GM21423 (cell line): Measurements from ENCODE around the gene HOOK2.
"Not testable (repeated sequence)": the region's sequence is repeated elsewhere in the genome, so short reads cannot be mapped to it uniquely, and the experiment has no call there.

Experiments used
- ATAC-seq: cut with Tn5 transposase; IDR thresholded peaks from one replicate; pipeline ENCODE4 v1.9.1; 2021; ENCODE audit warnings: mild to moderate bottlenecking, moderate library complexity; ENCODE audit not compliant: unreplicated experiment

Gene HOOK2

GRCh38 chr19:12774588-12775555 lies at the start of gene HOOK2:
HOOK2 (minus strand) TSS chr19:12775552; CDS start chr19:12775449, 103 bp downstream.
- no peak for ATAC-seq

- ATAC-seq = no peak
These were observed 46.4 kb upstream of the HOOK2 start for GRCh38 chr19:12821761-12822160.

GRCh38 chr19:12817810-12818209 lies 42.5 kb upstream of the HOOK2 start:
- ATAC-seq = not testable (repeated sequence)

DNA sequence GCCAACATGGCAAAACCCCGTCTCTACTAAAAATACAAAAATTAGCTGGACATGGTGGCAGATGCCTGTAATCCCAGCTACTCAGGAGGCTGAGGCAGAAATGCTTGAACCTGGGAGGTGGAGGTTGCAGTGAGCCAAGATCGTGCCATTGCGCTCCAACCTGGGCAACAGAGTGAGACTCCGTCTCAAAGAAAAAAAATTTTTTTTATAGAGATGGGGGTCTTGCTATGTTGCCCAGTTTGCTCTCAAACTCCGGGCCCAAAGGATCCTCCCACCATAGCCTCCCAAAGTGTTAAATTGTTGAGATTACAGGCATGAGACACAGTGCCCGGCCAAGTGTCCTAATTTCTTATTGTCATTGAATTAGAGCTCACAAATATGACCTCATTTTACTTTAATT lies 41.8 kb upstream of the HOOK2 start:
- ATAC-seq = not testable (repeated sequence)

GRCh38 chr19:12815088-12815487 lies 39.7 kb upstream of the HOOK2 start:
- ATAC-seq = no peak

DNA sequence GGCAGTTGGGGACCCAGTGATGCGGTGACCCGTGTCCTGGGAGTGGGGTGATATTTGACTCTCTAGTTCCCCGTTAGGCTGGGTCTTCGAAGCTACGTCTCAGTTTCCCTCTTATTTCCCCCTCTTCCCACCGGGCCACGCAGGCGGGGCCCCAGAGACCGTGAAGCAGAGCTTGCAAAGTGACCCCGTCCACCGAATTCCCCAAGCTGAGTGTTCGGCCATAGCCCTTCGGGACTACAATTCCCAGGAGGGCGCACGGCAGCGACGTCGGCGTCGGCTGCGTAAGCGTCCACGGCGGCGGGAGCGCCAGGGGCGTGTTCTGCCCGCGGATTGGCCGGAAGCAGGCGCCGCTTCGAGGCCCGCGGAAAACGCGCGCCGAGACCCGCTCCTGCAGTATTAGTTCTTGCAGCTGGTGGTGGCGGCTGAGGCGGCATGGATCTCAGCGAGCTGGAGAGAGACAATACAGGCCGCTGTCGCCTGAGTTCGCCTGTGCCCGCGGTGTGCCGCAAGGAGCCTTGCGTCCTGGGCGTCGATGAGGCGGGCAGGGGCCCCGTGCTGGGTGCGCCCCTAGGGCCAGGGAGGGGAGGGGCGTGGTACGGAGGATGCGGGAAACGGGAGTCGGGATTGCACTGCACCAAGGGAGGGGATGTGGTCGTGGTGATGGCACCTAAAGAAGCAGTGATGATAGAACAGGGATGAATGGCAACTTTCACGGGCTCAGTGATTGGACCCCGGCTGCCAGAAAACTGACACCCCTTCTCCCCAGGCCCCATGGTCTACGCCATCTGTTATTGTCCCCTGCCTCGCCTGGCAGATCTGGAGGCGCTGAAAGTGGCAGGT lies 31.1 kb upstream of the HOOK2 start, which contains the start of gene RNASEH2A:
TSS of gene RNASEH2A (plus strand) at position 343 of the 840 bp plus-strand sequence. CDS start at position 433, 90 bp downstream.
- ATAC-seq = peak; percentile 77

DNA sequence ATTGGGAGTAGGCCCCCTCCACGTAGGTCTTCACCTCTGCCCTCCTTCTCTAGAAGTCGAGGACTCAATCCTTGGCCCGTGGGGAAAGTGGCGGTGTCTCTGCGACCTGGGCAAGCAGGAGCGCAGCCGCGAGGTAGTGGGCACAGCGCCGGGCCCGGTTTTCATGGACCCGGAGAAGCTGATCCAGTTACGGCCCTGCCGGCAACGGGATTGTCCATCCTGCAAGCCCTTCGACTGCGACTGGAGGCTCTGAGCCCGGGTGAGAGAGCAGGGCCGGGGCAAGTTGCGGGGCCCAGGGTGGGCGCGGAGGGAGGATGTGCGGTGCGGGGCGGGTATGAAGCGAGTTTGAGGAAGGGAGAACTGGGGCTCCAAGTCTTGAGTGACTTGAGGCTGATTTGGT lies 28.7 kb upstream of the HOOK2 start:
- ATAC-seq = no peak

GRCh38 chr19:12802267-12803106 lies 27.1 kb upstream of the HOOK2 start:
- no peak for ATAC-seq

DNA sequence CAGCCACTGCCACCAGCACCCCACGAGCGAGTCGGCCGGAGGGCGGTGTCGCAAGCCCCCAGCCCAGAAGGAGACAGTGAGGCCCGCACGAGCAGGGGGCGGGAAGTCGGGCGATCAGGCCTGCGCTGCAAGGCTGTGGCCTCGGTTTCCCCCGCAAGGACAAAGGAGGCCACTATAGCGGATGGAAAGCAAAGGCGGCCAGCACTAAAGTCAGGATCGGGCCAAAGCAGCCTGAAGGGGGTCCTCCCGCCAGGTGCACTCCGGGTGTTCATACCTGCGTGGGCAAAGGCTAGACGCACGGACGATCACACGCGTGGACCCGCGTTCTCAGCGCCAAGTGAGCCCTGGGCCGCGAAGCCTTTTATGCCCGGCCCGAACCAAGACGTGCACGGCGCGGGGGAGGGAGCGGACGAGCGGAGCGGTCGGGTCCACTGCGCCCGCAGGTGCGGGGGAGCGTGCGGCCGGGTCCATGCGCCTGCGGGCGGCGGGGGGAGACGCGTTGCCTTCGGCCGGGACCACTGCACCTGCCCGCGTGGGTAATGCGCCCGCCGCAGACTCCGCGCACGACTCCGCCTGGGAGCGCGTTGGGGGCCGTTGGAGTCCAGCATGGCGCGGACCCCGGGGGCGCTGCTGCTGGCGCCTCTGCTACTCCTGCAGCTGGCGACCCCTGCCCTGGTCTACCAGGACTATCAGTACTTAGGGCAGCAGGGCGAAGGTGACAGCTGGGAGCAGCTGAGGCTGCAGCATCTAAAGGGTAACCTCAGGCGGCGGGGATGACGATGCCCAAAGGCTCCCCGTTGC lies 26.3 kb upstream of the HOOK2 start, which contains the start of the genes PRDX2 and THSD8:
TSS of gene PRDX2 (minus strand) at position 335 of the 801 bp plus-strand sequence. CDS start 539 bp downstream, outside the sequence.
TSS of gene THSD8 (plus strand) at position 604 of the 801 bp plus-strand sequence. CDS start at position 607, 3 bp downstream.
- peak; percentile 45 for ATAC-seq

- no peak for ATAC-seq
These were observed 25.6 kb upstream of the HOOK2 start for GRCh38 chr19:12800923-12801465.

GRCh38 chr19:12800466-12800770 lies 25.1 kb upstream of the HOOK2 start:
- ATAC-seq = no peak

DNA sequence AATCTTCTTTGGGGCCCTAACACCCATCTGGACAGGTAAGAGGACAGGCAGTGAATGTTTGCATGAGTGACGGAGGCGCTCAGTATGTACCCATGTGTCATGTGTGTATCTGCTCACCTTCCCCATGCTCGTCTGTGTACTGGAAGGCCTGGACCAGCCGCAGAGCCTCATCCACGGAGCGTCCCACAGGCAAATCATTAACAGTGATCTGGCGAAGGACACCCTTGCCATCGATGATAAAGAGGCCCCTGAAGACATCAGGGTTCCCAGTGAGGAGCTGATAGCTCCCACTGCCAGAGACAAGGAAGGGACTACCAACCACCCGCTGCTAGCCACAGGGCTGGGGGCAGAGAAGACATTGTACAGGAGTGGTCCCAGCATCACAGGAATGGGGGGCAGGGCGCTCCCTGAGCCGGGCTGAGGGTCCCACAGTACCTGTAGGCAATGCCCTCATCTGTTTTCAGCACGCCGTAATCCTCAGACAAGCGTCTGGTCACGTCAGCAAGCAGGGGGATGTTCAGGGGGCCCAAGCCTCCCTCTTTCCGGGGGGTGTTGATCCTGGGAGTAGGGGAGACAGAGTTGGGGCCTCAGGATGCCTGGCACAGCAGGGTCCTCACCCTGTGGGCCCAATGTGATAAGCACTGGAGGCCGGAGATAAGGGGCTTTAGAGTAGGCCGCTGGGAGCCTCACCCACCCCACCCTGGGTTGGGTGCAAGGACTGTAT lies 24.6 kb upstream of the HOOK2 start:
- ATAC-seq = no peak

GRCh38 chr19:12797607-12798006 lies 22.3 kb upstream of the HOOK2 start:
- ATAC-seq = not testable (repeated sequence)

- ATAC-seq = no peak
These were observed 21.8 kb upstream of the HOOK2 start for GRCh38 chr19:12797141-12797587.

DNA sequence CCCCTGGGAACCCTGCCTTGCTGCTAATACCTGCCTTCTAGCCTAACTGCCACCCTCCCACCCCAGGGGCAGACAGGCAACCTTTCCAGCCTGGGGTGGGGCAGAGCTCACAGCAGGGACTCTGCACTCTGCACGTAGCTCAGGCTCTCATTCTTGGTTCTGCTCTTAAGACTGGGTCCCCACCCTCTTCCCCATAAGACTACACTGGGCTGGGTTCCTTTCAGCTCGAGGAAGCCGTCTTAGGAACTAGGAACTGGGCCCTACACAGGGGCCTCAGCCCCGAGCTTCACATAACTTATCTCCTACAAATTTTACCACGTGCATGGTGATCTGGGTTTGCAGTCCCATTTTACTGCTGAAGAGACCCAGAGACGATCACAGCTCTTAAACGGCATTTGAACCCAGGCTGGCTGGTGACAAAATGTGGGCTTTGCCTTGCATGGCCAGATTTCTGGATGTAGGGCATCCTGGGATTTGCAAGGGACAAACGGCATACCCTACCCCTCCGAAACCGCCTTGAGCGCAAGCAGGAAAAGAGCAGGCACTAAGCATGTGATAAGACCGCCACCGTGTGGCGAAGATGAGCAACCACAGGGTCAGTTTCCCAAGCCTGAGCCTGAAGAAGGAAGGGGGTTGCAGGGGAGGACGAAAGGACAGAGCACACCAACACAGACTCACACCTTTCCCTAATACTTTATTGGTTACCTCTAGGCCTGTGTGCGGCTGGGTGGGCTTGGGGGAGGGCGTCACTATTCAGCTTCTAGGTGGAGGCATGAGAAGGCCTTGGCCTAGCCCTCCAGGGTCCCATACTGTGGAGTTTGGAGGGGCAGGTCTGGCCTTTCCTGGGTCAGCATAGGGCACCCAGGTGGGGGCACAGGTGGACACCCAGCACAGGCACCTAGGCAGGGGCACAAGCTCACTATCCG lies 21.1 kb upstream of the HOOK2 start:
- ATAC-seq = no peak

DNA sequence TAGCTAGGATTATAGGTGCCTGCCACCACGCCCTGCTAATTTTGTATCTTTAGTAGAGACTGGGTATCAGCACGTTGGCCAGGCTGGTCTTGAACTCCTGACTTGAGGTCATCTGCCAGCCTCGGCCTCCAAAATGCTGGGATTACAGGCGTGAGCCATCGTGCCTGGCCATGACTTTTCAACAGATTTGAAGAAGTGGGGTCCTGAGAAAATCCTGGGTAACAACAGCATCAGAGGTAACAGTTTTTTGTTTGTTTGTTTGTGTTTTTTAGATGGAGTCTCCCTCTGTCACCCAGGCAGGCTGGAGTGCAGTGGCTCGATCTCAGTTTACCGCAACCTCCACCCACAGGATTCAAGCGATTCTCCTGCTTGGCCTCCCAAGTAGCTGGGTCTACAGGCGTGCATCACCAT lies 19.6 kb upstream of the HOOK2 start:
- ATAC-seq = no peak

GRCh38 chr19:12794196-12794941 lies 19.0 kb upstream of the HOOK2 start:
- no peak for ATAC-seq
